Hepatocyte (in vitro differentiated cells): Measurements from ENCODE around the gene FKBP1B. TPM values are rescaled to one million over a fixed set of nuclear protein-coding genes. Genes with fewer than 3 reads are reported as not detected.

Source experiments
- DNase-seq: peaks from one replicate; pipeline ENCODE4 v3.0.0-alpha.2; 2016; ENCODE audit warnings: low spot score
- H2AFZ ChIP-seq: fragments of 200-600 bp; sonication (generic); 2 replicates; pipeline ENCODE4 v1.6.0; 2016; ENCODE audit warnings: antibody characterized with exemption, mild to moderate bottlenecking
- H3K27ac ChIP-seq: fragments of 200-600 bp; sonication (generic); 2 replicates; pipeline ENCODE4 v1.5.1; 2016; ENCODE audit warnings: mild to moderate bottlenecking
- H3K27me3 ChIP-seq: fragments of 200-600 bp; sonication (generic); 2 replicates; pipeline ENCODE4 v1.6.1; 2016
- H3K36me3 ChIP-seq: fragments of 200-600 bp; sonication (generic); replicated peaks from 2 replicates; pipeline ENCODE4 v1.5.1; 2016; ENCODE audit warnings: low read depth; ENCODE audit not compliant: insufficient read depth
- H3K4me1 ChIP-seq: fragments of 200-600 bp; sonication (generic); 2 replicates; pipeline ENCODE4 v1.5.1; 2016; ENCODE audit warnings: mild to moderate bottlenecking, moderate library complexity; ENCODE audit not compliant: insufficient read depth
- H3K4me2 ChIP-seq: fragments of 200-600 bp; sonication (generic); 2 replicates; pipeline ENCODE4 v1.6.0; 2016
- H3K4me3 ChIP-seq: fragments of 200-600 bp; sonication (generic); 2 replicates; pipeline ENCODE4 v1.5.1; 2016; ENCODE audit warnings: mild to moderate bottlenecking
- H3K79me2 ChIP-seq: fragments of 200-600 bp; sonication (generic); 2 replicates; pipeline ENCODE4 v1.6.0; 2017; ENCODE audit warnings: mild to moderate bottlenecking
- H3K9me2 ChIP-seq: fragments of 200-600 bp; sonication (generic); replicated peaks from 2 replicates; pipeline ENCODE4 v1.6.0; 2017; ENCODE audit warnings: mild to moderate bottlenecking; ENCODE audit not compliant: insufficient read depth
- H3K9me3 ChIP-seq: fragments of 200-600 bp; sonication (generic); 2 replicates; pipeline ENCODE4 v1.5.1; 2016; ENCODE audit warnings: low read depth, mild to moderate bottlenecking
- H4K20me1 ChIP-seq: fragments of 200-600 bp; sonication (generic); 2 replicates; pipeline ENCODE4 v1.6.0; 2016; ENCODE audit warnings: mild to moderate bottlenecking; ENCODE audit not compliant: insufficient read depth, poor library complexity, severe bottlenecking
- EZH2 ChIP-seq: fragments of 200-600 bp; sonication (generic); IDR thresholded peaks from 2 replicates; pipeline ENCODE4 v1.6.1; 2016; ENCODE audit warnings: antibody characterized with exemption, mild to moderate bottlenecking, borderline replicate concordance
- EZH2phosphoT487 ChIP-seq: fragments of 200-600 bp; sonication (generic); IDR thresholded peaks from one replicate; pipeline ENCODE4 v1.6.1; 2018; ENCODE audit warnings: antibody characterized with exemption, mild to moderate bottlenecking, low read depth, moderate library complexity; ENCODE audit not compliant: unreplicated experiment, severe bottlenecking
- WGBS: methylation state at CpG from one replicate; pipeline ENCODE4 v1.1.6; 2016; ENCODE audit warnings: low lambda C conversion rate; ENCODE audit errors: missing lambda C conversion rate; 5-methylcytosine and 5-hydroxymethylcytosine counted together
- polyA plus RNA-seq: library from polyadenylated mRNA; unstranded; fragments of >200 nt; fragmentation: Nextera tagmentation; extraction: Ambion mirVana; gene quantifications from 2 replicates; pipeline ENCODE4 v1.2.1, GENCODE V29; 2016
- total RNA-seq: library from RNA; depleted of rRNA; stranded (reverse); fragments of >200 nt; gene quantifications from 2 replicates; pipeline ENCODE4 v1.2.3, GENCODE V29; 2014
- TF ChIP-seq, protein P1 (sequence below): fragments of 200-600 bp; sonication (generic); IDR thresholded peaks from 2 replicates; pipeline ENCODE4 v1.5.1; 2016; ENCODE audit warnings: antibody characterized with exemption, mild to moderate bottlenecking; ENCODE audit not compliant: poor library complexity

Gene FKBP1B
- total and polyA plus RNA-seq, 2 experiments from 2014 or later: 20.2 to 37.2 TPM

GRCh38 chr2:24046930-24047702 lies 2.4 kb upstream of the FKBP1B start, which contains the start of gene WDCP:
TSS of gene WDCP (minus strand) at chr2:24047391. CDS start at chr2:24039494, 7,897 bp downstream.
- Histone ChIP-seq H3K27me3 (no peaks in the 10 kb centered on the region), H3K36me3 (no peaks in the 10 kb centered on the region), H3K79me2 (peaks cover 5% of the 10 kb centered on the region), H3K9me2 (no peaks in the 10 kb centered on the region), H3K27ac (no peak within 1 kb of the TSS), H3K4me1 (peaks cover 10% of the 10 kb centered on the region), H3K9me3 (no peaks in the 10 kb centered on the region), H3K4me3 (peak within 1 kb of the TSS; percentile 45), H2AFZ (peak within 1 kb of the TSS; percentile 58), H3K4me2 (peak within 1 kb of the TSS; percentile 76), H4K20me1 (no peaks in the 10 kb centered on the region)
- WGBS: under 1% methylated on average over 30 of the region's 38 CpGs
- DNase-seq: peak; percentile 97
- TF ChIP-seq EZH2phosphoT487 (no peak), EZH2 (no peak)
- TF ChIP-seq, protein P1, sequence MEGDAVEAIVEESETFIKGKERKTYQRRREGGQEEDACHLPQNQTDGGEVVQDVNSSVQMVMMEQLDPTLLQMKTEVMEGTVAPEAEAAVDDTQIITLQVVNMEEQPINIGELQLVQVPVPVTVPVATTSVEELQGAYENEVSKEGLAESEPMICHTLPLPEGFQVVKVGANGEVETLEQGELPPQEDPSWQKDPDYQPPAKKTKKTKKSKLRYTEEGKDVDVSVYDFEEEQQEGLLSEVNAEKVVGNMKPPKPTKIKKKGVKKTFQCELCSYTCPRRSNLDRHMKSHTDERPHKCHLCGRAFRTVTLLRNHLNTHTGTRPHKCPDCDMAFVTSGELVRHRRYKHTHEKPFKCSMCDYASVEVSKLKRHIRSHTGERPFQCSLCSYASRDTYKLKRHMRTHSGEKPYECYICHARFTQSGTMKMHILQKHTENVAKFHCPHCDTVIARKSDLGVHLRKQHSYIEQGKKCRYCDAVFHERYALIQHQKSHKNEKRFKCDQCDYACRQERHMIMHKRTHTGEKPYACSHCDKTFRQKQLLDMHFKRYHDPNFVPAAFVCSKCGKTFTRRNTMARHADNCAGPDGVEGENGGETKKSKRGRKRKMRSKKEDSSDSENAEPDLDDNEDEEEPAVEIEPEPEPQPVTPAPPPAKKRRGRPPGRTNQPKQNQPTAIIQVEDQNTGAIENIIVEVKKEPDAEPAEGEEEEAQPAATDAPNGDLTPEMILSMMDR: no peak

GRCh38 chr2:24047703-24048033 lies 1.9 kb upstream of the FKBP1B start:
- no peaks in the 10 kb centered on the region for H3K27me3 ChIP-seq
- TF ChIP-seq EZH2 (no peak), EZH2phosphoT487 (no peak)
- TF ChIP-seq, protein P1: no peak
- H3K4me3 ChIP-seq: no peak overlapping the region
- H3K4me2 ChIP-seq: peak overlapping the region; percentile 66
- no peak for DNase-seq
- WGBS: 45% methylated on average over 8 of the region's 8 CpGs
- no peaks in the 10 kb centered on the region for H3K36me3 ChIP-seq
- no peaks in the 10 kb centered on the region for H3K9me3 ChIP-seq
- H2AFZ ChIP-seq: peak overlapping the region; percentile 58
- H3K79me2 ChIP-seq: peaks cover 5% of the 10 kb centered on the region
- no peaks in the 10 kb centered on the region for H4K20me1 ChIP-seq
- H3K4me1 ChIP-seq: peaks cover 10% of the 10 kb centered on the region
- H3K27ac ChIP-seq: no peak overlapping the region
- no peaks in the 10 kb centered on the region for H3K9me2 ChIP-seq

DNA sequence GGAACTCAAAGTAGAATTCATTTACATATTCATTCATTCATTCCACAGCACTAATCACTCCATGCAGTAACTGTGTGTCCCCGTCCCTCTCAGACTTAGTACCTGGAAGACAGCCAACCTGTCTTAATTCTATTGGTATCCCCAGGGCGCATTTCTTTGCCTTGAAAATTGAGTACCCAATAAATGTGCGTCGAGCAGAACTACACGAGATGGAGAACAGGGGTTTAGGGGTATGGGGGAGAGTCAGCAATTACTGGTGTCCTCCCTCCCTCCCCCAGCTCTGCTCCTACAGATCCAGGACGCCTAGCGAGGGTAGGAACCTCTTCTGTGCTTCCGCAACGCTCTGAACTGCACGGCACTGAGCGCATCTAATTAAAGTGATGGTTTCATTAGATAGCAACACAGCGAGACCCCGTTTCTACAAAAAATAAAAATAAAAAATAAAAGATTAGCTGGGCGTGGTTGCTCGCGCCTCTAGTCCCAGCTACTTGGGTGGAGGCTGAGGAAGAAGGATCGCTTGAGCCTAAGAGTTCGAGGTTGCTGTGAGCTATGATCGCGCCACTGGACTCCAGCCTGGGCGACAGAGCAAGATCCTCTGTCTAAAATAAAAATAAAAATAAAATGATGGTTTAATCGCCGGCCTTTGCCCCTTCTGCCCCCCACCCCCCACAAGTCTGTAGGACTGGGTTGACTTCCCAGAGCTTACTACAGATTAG lies 614 bp upstream of the FKBP1B start:
- H3K9me2 ChIP-seq: no peaks in the 10 kb centered on the region
- H3K27ac ChIP-seq: no peak overlapping the region
- 49% methylated on average over 23 of the region's 23 CpGs for WGBS
- H3K79me2 ChIP-seq: peaks cover 5% of the 10 kb centered on the region
- H4K20me1 ChIP-seq: no peaks in the 10 kb centered on the region
- peak overlapping the region; percentile 87 for H3K4me2 ChIP-seq
- no peak for TF ChIP-seq EZH2phosphoT487
- TF ChIP-seq, protein P1: no peak
- TF ChIP-seq EZH2: no peak
- no peak for DNase-seq
- no peaks in the 10 kb centered on the region for H3K27me3 ChIP-seq
- peak overlapping the region; percentile 94 for H3K4me3 ChIP-seq
- H2AFZ ChIP-seq: peak overlapping the region; percentile 81
- H3K4me1 ChIP-seq: peaks cover 10% of the 10 kb centered on the region
- no peaks in the 10 kb centered on the region for H3K9me3 ChIP-seq
- no peaks in the 10 kb centered on the region for H3K36me3 ChIP-seq
